HG02973 (cell line): Measurements from ENCODE around the gene RING1.
"Not testable (repeated sequence)": the region's sequence is repeated elsewhere in the genome, so short reads cannot be mapped to it uniquely, and the experiment has no call there.

Source experiments
- ATAC-seq: cut with Tn5 transposase; IDR thresholded peaks from one replicate; pipeline ENCODE4 v1.9.1; 2021; ENCODE audit warnings: moderate library complexity; ENCODE audit not compliant: unreplicated experiment

The RING1 gene

DNA sequence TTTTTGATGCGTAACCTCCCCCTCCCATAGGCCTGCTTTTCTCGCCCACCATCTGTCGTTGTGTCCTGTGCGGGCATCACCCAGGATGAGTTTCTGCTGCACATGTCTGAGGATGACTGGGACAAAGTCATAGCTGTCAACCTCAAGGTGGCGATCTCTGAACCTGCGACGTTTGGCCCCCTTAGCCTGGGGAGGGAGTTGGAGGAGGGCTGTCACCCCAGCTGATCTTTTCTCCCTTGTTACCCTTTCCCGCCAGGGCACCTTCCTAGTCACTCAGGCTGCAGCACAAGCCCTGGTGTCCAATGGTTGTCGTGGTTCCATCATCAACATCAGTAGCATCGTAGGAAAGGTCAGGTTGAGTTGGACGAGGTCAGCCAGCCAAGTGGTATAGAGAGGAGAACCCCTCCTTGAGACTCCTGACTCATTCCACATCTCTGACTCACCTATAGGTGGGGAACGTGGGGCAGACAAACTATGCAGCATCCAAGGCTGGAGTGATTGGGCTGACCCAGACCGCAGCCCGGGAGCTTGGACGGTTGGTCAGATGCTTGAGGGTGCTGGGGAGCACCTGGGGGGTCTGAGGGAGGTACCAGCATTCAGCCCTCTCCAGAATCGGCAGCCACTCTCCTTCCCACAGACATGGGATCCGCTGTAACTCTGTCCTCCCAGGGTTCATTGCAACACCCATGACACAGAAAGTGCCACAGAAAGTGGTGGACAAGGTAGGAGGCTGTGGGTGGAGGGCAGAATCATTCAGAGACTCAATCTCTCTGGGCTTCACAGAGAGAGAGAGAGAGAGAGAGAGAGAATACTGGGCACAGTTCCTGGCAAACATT lies 2.9 kb upstream of the RING1 start:
- ATAC-seq = no peak

DNA sequence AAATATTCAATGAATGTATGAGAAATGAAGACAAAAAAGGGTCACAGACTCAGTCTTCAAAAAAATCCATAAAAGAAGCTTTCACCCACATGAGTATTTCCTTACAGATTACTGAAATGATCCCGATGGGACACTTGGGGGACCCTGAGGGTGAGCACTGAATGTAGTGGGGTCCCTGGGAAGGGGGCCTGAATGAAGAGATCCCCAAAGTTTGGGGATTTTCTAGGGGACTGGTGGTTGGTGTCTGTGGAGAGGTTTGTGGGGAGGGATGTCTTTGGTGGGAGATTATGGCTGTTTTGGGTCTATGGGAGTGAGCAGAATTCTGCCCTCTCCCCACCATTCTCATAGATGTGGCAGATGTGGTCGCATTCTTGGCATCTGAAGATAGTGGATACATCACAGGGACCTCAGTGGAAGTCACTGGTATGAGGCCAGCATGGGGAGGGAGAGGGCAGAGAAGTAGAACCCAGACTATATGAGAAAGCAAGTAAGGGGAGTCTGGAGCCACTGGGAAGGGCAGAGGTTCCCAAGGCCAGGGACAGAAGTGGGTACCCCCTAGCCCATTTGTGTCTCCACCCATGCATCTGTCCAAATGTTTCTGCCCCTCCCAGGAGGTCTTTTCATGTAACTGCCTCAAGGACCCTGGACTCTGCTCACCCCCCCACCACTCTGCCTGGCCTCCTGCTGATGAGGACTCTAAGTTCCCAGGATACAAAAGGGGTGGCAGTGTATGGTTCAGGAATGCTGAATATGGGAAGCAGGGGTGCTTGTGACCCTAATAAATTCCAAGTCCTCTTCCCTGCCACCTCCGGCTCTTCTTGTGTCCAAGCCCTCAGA lies 2.1 kb upstream of the RING1 start:
- no peak for ATAC-seq

DNA sequence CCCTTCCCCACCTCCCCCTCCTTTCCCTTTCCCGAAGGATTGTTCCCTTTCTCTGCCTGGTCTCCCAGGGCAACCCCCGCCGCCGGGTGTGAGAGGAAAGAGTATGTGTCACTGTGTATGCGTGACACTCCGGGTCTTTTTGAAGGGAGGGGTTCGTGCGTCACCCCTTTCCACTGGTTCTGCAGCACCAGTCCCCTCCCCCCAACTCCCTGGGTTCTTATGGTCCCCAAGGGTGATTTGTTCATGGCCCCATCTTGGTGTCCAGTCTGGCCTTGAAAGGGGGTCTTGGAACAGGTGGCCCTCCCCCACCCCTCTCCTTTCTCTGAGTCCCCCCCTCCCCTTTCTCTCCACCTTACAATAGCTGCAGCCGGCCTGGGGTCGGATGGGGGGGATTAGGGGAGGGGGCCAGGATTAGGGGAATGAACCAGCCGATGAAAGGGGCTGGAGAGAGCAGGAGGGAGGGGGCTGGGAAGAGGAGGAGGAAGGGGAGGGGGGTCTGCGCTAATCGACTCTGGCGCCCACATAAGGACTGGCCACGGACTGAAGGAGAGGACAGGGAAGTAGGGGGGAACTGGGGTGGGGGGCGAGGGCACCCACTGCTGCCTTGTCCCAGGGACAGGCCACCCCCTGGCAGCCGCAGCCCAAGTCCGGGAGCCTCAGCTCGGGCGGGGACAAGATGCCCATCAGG lies 1.3 kb upstream of the RING1 start:
- ATAC-seq = no peak

DNA sequence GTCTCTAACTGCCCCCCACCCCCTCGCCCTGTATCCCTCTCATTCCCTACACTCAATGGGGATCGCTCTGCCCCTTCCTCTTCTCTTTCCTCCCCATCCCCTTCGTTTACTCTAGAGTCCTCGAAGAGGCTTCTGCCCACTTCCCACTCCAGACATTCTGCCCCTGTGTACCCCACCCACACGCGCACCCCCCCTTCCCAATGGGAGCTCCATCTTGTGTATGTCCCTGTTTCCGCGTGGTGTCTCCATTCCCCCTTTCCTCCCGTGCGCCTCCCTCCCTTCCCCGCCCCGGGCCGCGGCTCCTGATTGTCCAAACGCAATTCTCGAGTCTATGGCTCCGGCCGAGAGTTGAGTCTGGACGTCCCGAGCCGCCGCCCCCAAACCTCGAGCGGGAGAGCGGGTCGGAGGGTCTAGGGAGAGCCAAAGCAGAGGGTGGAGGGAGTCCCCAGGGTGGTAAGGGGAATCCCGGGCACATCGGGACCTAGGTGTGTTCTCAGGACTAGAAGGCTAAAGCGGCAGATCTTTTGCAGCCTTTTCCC lies 679 bp upstream of the RING1 start:
- no peak for ATAC-seq

DNA sequence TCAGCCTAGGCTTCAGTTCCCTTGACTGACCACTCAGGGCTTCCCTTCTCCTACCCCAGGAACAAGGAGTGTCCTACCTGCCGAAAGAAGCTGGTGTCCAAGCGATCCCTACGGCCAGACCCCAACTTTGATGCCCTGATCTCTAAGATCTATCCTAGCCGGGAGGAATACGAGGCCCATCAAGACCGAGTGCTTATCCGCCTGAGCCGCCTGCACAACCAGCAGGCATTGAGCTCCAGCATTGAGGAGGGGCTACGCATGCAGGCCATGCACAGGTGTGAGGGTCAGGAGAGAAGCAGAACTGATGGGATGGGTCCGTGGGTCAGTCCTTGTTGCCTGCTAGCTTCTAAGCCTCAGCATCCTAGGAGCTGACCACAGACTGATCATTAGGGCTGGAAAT lies 1.6 kb downstream of the RING1 start:
- ATAC-seq = no peak

DNA sequence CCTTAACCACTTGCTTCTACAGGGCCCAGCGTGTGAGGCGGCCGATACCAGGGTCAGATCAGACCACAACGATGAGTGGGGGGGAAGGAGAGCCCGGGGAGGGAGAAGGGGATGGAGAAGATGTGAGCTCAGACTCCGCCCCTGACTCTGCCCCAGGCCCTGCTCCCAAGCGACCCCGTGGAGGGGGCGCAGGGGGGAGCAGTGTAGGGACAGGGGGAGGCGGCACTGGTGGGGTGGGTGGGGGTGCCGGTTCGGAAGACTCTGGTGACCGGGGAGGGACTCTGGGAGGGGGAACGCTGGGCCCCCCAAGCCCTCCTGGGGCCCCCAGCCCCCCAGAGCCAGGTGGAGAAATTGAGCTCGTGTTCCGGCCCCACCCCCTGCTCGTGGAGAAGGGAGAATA lies 2.8 kb downstream of the RING1 start:
- no peak for ATAC-seq

DNA sequence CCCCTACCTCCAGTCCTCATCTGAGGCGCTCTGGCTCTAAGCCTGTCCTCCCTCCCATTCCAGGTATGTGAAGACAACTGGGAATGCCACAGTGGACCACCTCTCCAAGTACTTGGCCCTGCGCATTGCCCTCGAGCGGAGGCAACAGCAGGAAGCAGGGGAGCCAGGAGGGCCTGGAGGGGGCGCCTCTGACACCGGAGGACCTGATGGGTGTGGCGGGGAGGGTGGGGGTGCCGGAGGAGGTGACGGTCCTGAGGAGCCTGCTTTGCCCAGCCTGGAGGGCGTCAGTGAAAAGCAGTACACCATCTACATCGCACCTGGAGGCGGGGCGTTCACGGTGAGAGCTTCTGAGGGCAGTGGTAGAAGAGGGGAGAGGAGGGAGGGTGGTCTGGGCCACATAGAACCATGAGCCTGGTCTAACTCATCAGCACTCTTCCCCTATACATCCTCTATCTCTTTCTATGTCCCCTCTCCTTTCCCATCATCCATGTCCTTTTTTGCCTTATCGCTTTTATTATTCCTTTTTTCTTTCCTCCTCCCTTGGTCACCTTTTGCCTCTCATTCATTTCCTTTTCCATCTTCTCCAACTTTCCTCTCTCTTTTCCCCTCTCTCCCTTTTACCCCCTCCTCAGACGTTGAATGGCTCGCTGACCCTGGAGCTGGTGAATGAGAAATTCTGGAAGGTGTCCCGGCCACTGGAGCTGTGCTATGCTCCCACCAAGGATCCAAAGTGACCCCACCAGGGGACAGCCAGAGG lies 3.5 kb downstream of the RING1 start:
- no peak for ATAC-seq

DNA sequence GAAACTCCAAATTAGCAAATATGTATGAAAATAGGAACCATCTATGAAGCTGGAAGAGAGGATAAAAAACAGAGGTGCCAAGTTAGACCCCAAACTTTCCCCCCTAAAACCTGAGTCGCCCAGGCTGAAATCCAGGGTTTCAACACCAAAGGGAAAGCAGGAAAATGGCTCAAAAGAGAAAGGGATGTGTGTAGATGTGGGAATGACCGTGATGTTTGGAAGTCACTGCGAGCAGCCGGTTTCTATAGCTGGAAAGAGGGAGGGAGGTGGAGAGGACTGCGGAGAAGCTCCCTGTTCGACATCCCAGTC lies 4.5 kb downstream of the RING1 start:
- no peak for ATAC-seq

DNA sequence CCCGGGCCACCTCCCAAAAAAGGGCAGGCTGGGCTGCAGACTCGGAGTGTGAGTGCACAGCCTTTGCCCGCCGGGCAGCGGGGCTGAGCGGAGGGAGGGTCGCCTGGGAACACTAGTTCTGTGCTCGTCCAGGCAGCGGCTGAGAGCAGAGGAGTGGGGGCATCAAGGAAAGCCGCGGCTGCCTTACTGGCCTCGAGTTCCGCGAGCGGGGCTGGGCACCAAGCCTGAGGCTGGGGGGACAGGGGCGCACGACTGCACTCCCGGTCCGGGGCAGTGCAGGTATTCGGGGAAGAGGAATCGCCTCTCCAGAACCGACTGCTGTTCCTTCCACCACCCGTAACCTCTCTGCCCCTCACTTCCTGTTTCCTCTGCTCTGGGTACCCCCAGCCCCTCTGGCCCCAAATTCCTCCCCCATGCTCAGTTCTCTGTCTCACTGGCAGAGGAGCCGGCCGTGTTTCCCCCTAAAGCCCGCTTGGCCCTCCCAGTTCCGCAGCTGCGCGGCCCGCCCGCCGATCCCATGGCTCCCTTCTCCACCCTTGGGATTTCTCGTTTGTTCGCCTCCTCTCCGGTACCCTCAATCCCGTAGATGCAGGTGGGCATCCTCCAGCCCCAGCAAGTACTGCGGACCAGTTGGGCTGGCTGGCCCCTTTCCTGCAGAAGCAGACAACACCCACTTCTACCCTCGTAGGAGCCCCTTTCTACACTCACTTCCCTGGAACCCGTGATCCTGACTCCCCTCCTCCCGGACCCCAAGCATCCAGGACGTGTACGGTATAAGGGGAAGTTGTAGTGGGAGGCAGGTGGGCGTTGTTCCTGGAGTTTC lies 5.1 kb downstream of the RING1 start:
- no peak for ATAC-seq

DNA sequence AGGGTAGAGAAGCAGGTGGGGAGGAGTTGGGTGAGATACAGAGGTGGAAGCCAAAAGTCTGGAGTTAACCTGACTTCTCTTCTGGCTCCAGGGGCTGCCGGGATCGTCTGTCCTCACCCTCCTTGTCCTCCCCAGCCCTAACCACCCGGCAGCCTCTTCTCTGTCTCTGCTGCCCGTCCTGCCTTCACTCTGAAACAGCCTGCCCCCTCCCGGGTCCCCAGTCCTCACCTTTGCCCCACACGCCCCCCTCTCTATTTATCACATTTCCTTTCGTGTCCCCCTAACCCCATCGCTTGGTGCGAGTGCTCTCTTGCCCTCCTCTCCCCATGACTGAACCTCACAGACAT lies 5.7 kb downstream of the RING1 start:
- no peak for ATAC-seq

DNA sequence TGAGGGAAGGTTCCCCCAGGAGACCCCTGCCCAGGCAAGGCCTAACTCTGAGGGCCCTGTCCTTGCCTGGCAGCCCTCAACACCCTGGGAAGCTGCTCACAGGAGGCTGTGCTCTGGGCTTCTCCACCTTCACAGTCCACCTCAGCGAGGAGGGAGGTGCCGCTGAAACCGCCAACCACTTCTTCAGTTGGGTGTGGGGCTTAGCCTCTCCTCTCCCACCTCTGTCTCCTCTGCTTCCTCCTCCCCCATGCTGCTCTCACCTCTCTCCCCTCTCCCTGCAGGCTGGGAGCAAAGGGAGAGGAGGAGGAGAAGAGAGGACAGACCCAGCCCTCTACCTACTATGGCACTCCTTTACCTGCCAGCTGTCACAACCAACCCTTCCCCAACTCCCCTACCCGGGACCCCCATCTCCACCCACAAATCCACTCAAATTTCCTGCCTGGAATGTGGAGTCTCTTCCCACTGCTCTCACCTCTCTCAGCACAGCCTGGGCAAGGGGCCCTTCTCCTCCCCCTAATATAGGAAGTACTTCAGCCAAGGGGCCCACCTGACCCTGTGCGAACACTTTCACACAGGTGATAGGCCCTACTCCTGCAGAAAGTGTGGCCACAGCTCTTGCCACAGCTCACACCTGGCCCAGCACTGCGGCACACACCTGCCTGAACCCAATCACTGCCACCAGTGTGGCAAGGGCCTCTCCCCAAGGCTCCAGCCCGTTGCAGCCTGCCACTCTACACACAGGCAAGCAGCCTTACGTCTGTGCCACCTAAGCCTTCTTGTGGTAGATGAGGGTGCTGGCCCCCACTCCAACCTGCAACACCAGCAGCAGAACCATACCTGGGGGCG lies 7.2 kb downstream of the RING1 start:
- no peak for ATAC-seq

DNA sequence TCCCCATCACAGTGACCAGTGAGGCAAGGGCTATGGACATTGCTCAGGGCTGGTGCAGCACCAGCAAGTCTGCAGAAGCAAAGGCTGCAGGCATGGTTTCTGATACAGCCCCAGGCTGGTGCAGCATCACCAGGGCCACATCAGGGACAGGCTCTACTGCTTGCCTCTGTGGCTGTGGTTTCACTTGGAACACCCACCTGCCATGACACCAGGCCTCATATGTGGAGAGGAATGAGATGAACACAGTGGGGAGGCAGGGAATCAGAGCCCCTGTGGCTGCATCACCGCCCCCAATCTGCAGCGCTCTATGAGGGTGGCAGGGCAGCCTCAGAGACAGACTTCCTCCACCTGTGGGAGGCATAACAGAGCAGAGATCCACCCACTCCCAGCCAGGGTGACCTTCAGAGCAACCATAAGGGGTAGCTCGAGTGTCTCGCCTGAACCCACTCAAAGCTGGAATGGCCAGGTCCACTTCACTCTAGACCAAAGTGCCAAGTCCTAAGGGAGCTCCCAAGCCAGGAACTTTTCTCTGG lies 7.9 kb downstream of the RING1 start:
- ATAC-seq = no peak

DNA sequence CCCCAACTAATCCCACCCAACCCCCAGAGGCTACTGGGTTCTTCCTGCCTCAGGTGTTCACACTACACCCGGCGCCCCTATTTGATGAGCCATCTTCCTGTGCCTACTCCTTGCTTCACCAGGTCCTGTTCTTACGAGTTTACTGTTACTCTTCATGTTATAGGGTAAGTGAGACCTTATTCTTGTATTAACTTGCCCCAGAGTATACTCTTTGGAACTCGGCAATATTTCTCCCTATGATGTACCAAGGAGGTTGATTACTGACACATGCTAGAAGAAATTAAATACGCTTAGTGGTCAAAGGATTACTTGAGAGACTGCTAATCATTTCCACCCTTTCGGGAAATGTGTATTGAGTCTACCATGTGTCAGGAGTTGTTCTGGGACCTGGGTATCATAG lies 8.9 kb downstream of the RING1 start:
- no peak for ATAC-seq

DNA sequence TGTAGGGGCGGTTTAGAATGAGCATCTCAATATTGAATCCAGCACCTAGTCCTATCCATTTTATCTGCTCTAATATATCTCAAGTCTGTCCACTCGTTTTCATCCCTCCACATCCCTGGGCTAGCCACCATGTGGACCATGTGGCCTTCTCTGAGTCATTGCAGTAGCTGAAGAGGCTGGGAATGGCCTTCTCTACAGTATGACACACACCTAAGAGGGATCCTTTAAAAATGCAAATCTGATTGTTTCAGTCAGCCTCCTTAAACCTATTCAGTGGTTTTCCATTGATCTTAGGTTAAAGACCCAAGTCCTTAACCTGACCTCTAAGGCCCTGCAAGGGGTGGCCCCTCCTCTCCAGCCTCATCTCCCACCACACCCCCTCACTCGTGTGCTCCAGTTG lies 9.4 kb downstream of the RING1 start:
- ATAC-seq = no peak

DNA sequence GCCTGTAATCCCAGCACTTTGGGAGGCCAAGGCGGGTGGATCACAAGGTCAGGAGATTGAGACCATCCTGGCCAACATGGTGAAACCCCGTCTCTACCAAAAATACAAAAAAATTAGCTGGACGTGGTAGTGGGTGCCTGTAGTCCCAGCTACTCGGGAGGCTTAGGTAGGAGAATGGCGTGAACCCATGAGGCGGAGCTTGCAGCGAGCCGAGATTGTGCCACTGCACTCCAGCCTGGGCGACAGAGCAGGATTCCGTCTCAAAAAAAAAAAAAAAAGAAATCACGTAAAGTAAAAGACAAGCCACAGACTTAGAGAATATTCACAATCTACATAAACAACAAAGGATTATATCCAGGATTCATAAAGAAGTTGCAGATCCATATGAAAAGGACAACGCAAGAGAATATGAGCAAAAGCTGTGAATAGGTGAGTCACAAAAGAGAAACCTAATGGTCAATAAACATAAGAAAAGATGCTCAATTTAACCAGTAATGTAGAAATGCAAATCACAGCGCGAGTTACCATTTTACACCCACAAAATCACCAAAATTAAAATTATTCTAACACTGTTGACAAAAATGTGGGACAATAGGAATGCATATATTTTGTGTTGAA lies 18.3 kb downstream of the RING1 start:
- ATAC-seq = not testable (repeated sequence)

DNA sequence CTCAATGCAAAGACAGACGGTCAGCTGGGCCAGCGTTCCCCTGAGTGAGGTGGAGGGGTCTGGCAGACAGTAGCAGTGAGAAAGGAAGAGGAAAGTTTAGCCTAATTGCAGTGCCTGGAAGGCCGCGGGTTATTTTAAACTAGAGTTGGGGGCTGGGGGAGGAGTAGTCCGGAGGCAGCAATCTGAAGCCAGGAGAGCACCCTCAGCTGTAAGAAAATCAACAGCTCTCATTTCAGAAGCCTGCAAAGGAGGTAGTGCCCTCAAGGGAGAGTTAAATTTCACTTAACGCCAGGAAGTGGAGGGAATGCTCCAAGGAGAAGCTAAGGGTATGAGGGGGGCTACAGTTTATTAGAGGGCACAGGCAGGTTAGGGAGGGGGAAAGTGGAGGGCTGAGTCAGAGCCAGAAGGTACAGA lies 26.9 kb downstream of the RING1 start:
- ATAC-seq = no peak

DNA sequence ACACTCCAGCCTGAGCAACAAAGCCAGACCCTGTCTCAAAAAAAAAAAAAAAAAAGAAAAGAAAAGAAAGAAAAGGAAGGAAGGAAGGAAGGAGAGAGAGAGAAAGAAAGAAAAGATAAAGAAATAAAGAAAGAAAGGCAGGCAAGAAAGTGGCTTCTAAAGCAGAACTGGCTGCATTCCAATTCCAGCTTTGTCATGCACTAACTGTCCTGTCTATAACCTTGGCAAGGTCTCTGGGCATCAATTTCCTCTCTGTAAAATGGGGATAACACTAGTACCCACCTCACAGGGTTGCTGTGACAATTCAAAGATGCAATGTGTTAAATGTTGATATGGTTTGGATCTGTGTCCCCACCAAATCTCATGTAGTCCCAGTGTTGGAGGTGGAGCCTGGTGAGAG lies 28.0 kb downstream of the RING1 start:
- no peak for ATAC-seq

DNA sequence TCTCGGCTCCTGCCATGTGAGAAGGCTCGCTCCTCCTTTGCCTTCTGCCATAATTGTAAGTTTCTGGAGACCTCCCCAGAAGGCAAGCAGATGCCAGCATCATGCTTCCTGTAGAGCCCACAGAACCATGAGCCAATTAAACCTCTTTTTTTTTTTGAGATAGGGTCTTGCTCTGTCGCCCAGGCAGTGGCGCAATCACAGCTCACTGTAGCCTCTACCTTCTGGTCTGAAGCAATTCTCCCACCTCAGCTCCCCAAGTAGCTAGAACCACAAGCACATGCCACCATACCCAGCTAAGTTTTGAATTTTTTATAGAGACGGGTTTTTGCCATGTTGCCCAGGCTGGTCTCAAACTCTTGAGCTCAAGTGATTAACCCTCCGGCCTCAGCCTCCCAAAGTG lies 28.6 kb downstream of the RING1 start:
- ATAC-seq = no peak

DNA sequence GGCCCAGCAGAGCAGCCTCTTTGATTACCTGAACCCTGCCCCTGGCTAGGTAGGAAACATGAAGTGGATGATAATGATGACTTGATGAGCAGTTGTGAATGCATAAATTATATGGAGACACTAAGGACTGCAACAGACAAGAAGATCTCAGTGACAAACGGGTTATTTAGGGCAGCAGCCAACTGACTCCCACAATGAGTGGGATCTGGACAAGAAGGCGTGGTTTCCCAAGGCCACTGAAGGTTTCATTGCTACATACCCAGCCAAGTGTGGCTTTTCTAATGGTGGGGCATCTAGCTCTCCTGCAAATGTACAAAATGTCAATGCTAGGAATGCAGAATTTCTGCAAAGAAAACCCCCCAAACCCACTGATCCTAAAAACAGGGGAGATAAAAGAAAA lies 29.4 kb downstream of the RING1 start:
- ATAC-seq = no peak
